GM12878 (cell line): Measurements from ENCODE around the gene PHF2.

Experiments used
- CEBPB ChIP-seq, 2 experiments: fragments of 150-350 bp in 1 of 2; IDR thresholded peaks; 2 replicates each; pipeline ENCODE4 v1.6.1; 2012 to 2014; ENCODE audit warnings: low read depth in 2 of 2, low read length in 2 of 2, borderline replicate concordance in 1 of 2, inconsistent platforms in 1 of 2
- CHD2 ChIP-seq: IDR thresholded peaks from 2 replicates; pipeline ENCODE4 v1.6.1; 2011; ENCODE audit warnings: low read depth, low read length, improper control_type of control experiment, borderline replicate concordance
- CREB1 ChIP-seq: IDR thresholded peaks from 2 replicates; pipeline ENCODE4 v1.6.1; 2012; ENCODE audit warnings: low read depth, mild to moderate bottlenecking, inconsistent platforms
- CTCF ChIP-seq, 3 experiments: IDR thresholded peaks in 2 of 3; conservative IDR thresholded peaks in 1 of 3; 2 replicates each; pipeline ENCODE4 v1.5.1; 2011; ENCODE audit warnings: low read depth in 3 of 3, low read length in 3 of 3, mild to moderate bottlenecking in 3 of 3, control low read depth in 2 of 3, moderate library complexity in 2 of 3, inconsistent platforms in 1 of 3, mixed read lengths in 1 of 3; ENCODE audit not compliant: control insufficient read depth in 2 of 3, insufficient read depth in 1 of 3; ENCODE audit errors: extremely low read depth in 1 of 3
- RAD21 ChIP-seq: IDR thresholded peaks from 2 replicates; pipeline ENCODE4 v1.6.1; 2011; ENCODE audit warnings: mild to moderate bottlenecking, low read depth, low read length, moderate library complexity; ENCODE audit not compliant: insufficient read depth

GRCh38 chr9:93572221-93572620, 4.2 kb upstream of the PHF2 start:
- TF ChIP-seq RAD21 (no peak), CHD2 (no peak), CREB1 (no peak), CTCF (IDR thresholded peaks at IDR 0.05 in 2 of 3, conservative IDR thresholded peaks at IDR 0.05 in 1 of 3; ENCODE audit: control insufficient read depth in 2 of 3, extremely low read depth in 1 of 3, insufficient read depth in 1 of 3, low read depth in 3 of 3, low read length in 3 of 3) (no peak), CEBPB (IDR thresholded peaks at IDR 0.05; ENCODE audit: borderline replicate concordance in 1 of 2, low read depth in 2 of 2, low read length in 2 of 2) (no peak)
